DMS114 treated with DMSO at 0.1 percent for 48 hours (cell line): ENCODE measurements around the gene DHDH.
A peak's percentile ranks its signal among the peaks of the same experiment; 100 is the strongest.

Experiments used
- DNase-seq: peaks from one replicate; lab custom pipeline; 2025; ENCODE audit not compliant: unreplicated experiment; lab: John Stamatoyannopoulos, UW

Gene DHDH

GRCh38 chr19:48965806-48966540 lies 32.5 kb downstream of the DHDH start:
- DNase-seq, result peak; percentile 71

- DNase-seq, result no peak
Observed at GRCh38 chr19:48966541-48967345, 33.2 kb downstream of the DHDH start.

GRCh38 chr19:48967346-48968178 lies 34.1 kb downstream of the DHDH start:
- no peak for DNase-seq

GRCh38 chr19:48968179-48968661 lies 34.7 kb downstream of the DHDH start:
- no peak for DNase-seq

- no peak for DNase-seq
Observed at GRCh38 chr19:48968813-48969218, 35.3 kb downstream of the DHDH start.

GRCh38 chr19:48969276-48970138 lies 36.0 kb downstream of the DHDH start:
- DNase-seq, result no peak

GRCh38 chr19:48970139-48970766 lies 36.8 kb downstream of the DHDH start:
- no peak for DNase-seq

- DNase-seq, result peak; percentile 11
Observed at GRCh38 chr19:48970923-48971395, 37.5 kb downstream of the DHDH start.

GRCh38 chr19:48975947-48976847 lies 42.7 kb downstream of the DHDH start:
- DNase-seq, result no peak

GRCh38 chr19:48977061-48977460 lies 43.6 kb downstream of the DHDH start:
- DNase-seq, result no peak

- no peak for DNase-seq
Observed at GRCh38 chr19:48982280-48982679, 48.8 kb downstream of the DHDH start.

GRCh38 chr19:48985711-48986110 lies 52.2 kb downstream of the DHDH start:
- no peak for DNase-seq

GRCh38 chr19:48986211-48986610 lies 52.7 kb downstream of the DHDH start:
- DNase-seq, result no peak

- DNase-seq, result no peak
Observed at GRCh38 chr19:48987323-48987722, 53.8 kb downstream of the DHDH start.

GRCh38 chr19:48988286-48988685 lies 54.8 kb downstream of the DHDH start:
- no peak for DNase-seq

- no peak for DNase-seq
Observed at GRCh38 chr19:48988860-48989259, 55.4 kb downstream of the DHDH start.

- DNase-seq, result no peak
Observed at GRCh38 chr19:48989701-48990291, 56.3 kb downstream of the DHDH start.

- no peak for DNase-seq
Observed at GRCh38 chr19:48990400-48990799, 56.9 kb downstream of the DHDH start.
